DOHH2 (cell line): ENCODE measurements around the gene KAT8.

Experiments
- EZH2phosphoT487 ChIP-seq: fragments of 200-600 bp; sonication (generic); IDR thresholded peaks from 2 replicates; pipeline ENCODE4 v1.6.1; 2017; ENCODE audit warnings: borderline replicate concordance, mild to moderate bottlenecking, antibody characterized with exemption, low read length, moderate library complexity, mixed read lengths
- TF ChIP-seq, protein P1 (sequence below): fragments of 200-600 bp; sonication (generic); IDR thresholded peaks from one replicate; pipeline ENCODE4 v1.5.1; 2014; ENCODE audit warnings: antibody characterized with exemption, mild to moderate bottlenecking, low read depth, low read length; ENCODE audit not compliant: poor library complexity, severe bottlenecking

GRCh38 chr16:31148281-31148728 is 30.8 kb downstream of the KAT8 start:
- TF ChIP-seq, protein P1, sequence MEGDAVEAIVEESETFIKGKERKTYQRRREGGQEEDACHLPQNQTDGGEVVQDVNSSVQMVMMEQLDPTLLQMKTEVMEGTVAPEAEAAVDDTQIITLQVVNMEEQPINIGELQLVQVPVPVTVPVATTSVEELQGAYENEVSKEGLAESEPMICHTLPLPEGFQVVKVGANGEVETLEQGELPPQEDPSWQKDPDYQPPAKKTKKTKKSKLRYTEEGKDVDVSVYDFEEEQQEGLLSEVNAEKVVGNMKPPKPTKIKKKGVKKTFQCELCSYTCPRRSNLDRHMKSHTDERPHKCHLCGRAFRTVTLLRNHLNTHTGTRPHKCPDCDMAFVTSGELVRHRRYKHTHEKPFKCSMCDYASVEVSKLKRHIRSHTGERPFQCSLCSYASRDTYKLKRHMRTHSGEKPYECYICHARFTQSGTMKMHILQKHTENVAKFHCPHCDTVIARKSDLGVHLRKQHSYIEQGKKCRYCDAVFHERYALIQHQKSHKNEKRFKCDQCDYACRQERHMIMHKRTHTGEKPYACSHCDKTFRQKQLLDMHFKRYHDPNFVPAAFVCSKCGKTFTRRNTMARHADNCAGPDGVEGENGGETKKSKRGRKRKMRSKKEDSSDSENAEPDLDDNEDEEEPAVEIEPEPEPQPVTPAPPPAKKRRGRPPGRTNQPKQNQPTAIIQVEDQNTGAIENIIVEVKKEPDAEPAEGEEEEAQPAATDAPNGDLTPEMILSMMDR: no peak
- no peak for TF ChIP-seq EZH2phosphoT487
